KMS-11 (cell line): ENCODE data around the gene CPED1.

ENCODE experiments used
- H2AFZ ChIP-seq: fragments of 200-600 bp; sonication (generic); 2 replicates; pipeline ENCODE4 v1.6.1; 2016; ENCODE audit warnings: antibody characterized with exemption, mixed run types, low read depth
- H3K27ac ChIP-seq: fragments of 200-600 bp; sonication (generic); 2 replicates; pipeline ENCODE4 v1.6.1; 2016; ENCODE audit warnings: mild to moderate bottlenecking, mixed run types
- H3K27me3 ChIP-seq: fragments of 200-600 bp; sonication (generic); 2 replicates; pipeline ENCODE4 v1.6.1; 2017; ENCODE audit warnings: mild to moderate bottlenecking, low read depth, mixed run types, moderate library complexity; ENCODE audit not compliant: insufficient read depth
- H3K36me3 ChIP-seq: fragments of 200-600 bp; sonication (generic); 2 replicates; pipeline ENCODE4 v1.6.1; 2017; ENCODE audit warnings: mild to moderate bottlenecking, mixed run types; ENCODE audit not compliant: insufficient read depth
- H3K4me1 ChIP-seq: fragments of 200-600 bp; sonication (generic); 2 replicates; pipeline ENCODE4 v1.6.1; 2016; ENCODE audit warnings: mild to moderate bottlenecking, low read depth, mixed run types; ENCODE audit not compliant: poor library complexity, severe bottlenecking
- H3K4me2 ChIP-seq: fragments of 200-600 bp; sonication (generic); 2 replicates; pipeline ENCODE4 v1.7.0; 2016; ENCODE audit warnings: mild to moderate bottlenecking, mixed run types
- H3K4me3 ChIP-seq: fragments of 200-600 bp; sonication (generic); IDR thresholded peaks from 2 replicates; pipeline ENCODE4 v1.6.1; 2017; ENCODE audit warnings: low read depth, low read length, mixed read lengths; ENCODE audit not compliant: insufficient read depth
- H3K79me2 ChIP-seq: fragments of 200-600 bp; sonication (generic); 2 replicates; pipeline ENCODE4 v1.6.1; 2016; ENCODE audit warnings: low read depth, mixed run types; ENCODE audit not compliant: insufficient read depth
- H3K9ac ChIP-seq: fragments of 200-600 bp; sonication (generic); 2 replicates; pipeline ENCODE4 v1.6.1; 2016; ENCODE audit warnings: mild to moderate bottlenecking, mixed run types
- H4K20me1 ChIP-seq: fragments of 200-600 bp; sonication (generic); 2 replicates; pipeline ENCODE4 v1.6.1; 2016; ENCODE audit warnings: mild to moderate bottlenecking, mixed run types; ENCODE audit not compliant: insufficient read depth
- TF ChIP-seq, protein P1 (sequence below): fragments of 200-600 bp; sonication (generic); conservative IDR thresholded peaks from 2 replicates; pipeline ENCODE4 v1.6.1; 2017; ENCODE audit warnings: low read depth, mild to moderate bottlenecking, antibody characterized with exemption, low read length, moderate library complexity, mixed read lengths

CPED1 gene

DNA sequence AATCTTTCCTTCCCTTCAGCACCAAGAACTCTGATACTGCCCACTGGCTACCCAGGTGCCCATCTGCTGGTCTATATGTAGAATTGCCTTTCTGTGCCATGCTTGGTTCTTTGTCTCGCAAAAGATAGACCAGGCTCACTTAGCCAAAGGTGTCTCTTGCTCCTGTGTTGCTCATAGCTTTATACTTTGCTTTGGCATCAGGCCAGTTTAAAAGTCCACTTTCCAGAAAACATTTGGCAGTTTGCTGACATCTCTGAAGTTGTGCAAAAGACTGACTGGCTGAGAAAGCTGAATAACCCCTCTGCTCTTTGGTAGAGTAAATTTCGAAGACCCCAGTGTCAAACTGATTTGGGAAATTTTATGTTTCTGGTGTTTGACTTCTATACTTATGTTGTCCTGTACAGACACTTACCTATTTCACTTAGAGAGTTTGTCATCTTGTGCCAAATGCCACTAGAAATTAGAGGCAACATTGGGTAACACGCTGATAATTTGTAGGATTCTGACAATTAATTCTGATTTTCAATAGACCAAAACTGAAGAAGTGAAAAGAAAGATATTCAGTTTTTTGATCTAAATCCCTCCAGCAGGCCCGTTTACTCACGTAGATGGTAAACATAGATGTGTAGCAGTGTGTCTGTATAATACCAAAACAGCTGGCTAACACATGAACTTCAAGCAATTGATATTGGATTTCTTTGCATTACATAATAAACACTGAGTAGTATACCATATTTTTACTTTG is 91.1 kb downstream of the CPED1 start:
- Histone ChIP-seq H3K4me3 (no peak overlapping the region), H3K79me2 (no peaks in the 10 kb centered on the region), H3K4me1 (peaks cover 3% of the 10 kb centered on the region), H3K27me3 (no peaks in the 10 kb centered on the region), H3K36me3 (no peaks in the 10 kb centered on the region), H4K20me1 (no peaks in the 10 kb centered on the region), H3K27ac (no peak overlapping the region), H3K4me2 (no peak overlapping the region), H2AFZ (no peak overlapping the region), H3K9ac (no peak overlapping the region)
- TF ChIP-seq, protein P1, sequence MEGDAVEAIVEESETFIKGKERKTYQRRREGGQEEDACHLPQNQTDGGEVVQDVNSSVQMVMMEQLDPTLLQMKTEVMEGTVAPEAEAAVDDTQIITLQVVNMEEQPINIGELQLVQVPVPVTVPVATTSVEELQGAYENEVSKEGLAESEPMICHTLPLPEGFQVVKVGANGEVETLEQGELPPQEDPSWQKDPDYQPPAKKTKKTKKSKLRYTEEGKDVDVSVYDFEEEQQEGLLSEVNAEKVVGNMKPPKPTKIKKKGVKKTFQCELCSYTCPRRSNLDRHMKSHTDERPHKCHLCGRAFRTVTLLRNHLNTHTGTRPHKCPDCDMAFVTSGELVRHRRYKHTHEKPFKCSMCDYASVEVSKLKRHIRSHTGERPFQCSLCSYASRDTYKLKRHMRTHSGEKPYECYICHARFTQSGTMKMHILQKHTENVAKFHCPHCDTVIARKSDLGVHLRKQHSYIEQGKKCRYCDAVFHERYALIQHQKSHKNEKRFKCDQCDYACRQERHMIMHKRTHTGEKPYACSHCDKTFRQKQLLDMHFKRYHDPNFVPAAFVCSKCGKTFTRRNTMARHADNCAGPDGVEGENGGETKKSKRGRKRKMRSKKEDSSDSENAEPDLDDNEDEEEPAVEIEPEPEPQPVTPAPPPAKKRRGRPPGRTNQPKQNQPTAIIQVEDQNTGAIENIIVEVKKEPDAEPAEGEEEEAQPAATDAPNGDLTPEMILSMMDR, result no peak

DNA sequence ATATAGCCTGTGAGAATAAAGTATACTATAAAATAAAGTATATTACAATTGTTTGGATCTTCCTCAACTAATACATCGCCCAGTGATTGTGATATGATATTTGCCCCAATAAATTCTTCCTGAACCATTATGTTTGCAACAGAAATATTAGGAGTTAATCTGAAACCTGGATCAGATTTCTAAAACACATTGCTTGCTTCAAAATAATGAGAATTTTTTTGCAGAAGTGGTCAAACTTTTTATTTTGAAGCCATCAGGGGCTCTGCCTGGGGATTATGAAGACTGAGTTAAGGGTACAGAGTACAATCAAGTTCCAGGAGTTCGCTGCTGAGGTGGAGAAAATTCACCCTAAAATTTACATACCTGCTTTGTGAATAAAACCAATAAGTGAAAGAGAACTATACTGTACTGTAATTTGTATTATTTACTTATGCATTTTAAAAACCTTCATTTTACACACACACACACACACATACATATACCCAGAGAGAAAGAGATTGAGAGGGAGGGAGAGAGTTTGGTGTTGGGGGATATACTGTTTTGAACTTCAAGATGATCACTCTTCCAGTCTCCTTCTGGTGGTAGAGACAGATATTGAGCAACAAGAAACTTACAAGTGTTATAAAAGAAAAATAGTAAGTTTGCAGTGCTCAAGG is 91.9 kb downstream of the CPED1 start:
- Histone ChIP-seq H3K79me2 (no peaks in the 10 kb centered on the region), H3K27ac (no peak overlapping the region), H3K4me2 (no peak overlapping the region), H3K4me3 (no peak overlapping the region), H3K27me3 (no peaks in the 10 kb centered on the region), H4K20me1 (no peaks in the 10 kb centered on the region), H2AFZ (no peak overlapping the region), H3K9ac (no peak overlapping the region), H3K4me1 (peaks cover 3% of the 10 kb centered on the region), H3K36me3 (no peaks in the 10 kb centered on the region)
- TF ChIP-seq, protein P1, result no peak

DNA sequence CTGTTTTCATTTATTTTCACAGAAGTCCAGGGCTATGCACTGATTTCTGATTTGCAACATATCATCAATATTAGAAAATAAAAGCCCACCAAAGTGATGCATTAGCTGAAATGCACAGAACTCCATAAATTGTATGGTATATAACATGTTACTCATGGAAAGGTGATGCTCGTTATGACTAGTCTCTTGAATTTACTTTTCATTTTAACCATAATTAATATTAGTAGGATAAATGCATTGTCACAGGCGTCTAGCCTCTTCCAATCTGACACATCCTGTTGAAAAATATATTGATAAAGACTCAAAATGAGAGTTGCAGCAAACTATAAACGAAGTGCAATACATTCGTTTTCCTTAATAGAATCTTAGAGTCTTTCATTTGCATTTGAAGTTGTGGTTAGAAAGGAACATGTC is 92.4 kb downstream of the CPED1 start:
- Histone ChIP-seq H2AFZ (no peak overlapping the region), H3K27ac (no peak overlapping the region), H3K27me3 (no peaks in the 10 kb centered on the region), H3K9ac (no peak overlapping the region), H3K36me3 (no peaks in the 10 kb centered on the region), H3K79me2 (no peaks in the 10 kb centered on the region), H3K4me3 (no peak overlapping the region), H3K4me1 (peaks cover 3% of the 10 kb centered on the region), H3K4me2 (no peak overlapping the region), H4K20me1 (no peaks in the 10 kb centered on the region)
- TF ChIP-seq, protein P1, result no peak

DNA sequence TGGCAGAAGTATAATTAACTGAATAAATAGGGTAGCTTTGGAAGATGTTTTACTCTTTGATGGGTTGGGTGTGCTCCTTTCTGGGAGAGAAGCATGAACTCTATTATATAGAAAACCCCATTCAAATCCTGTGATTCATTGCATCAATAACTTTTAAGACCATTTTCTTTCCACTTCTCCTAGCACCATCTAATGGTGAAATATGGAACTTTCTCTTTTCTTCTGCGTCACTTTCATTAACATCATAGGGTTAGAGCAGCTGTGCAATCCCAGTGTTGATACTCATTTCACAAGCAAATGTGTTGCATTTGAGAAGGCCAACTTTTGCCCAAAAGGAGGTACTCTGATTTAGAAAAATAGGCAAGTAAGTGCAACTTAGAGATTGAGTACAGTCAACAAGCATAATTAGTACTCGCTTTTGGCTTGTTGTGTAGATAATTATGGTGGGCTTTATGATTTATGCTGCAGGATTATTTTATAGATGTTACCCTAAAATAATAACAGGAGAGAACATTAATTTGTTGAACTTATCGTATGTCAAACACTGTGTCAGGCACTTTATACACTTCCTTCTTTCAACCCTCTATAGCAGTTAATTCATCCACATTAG is 92.9 kb downstream of the CPED1 start:
- Histone ChIP-seq H3K4me2 (no peak overlapping the region), H2AFZ (no peak overlapping the region), H3K4me1 (peaks cover 3% of the 10 kb centered on the region), H3K36me3 (no peaks in the 10 kb centered on the region), H3K4me3 (no peak overlapping the region), H3K27me3 (no peaks in the 10 kb centered on the region), H3K79me2 (no peaks in the 10 kb centered on the region), H3K9ac (no peak overlapping the region), H4K20me1 (no peaks in the 10 kb centered on the region), H3K27ac (no peak overlapping the region)
- TF ChIP-seq, protein P1, result peak; percentile 86
